Stimulated activated CD8-positive, alpha-beta memory T cell treated with anti-CD3 and anti-CD28 coated beads, Interleukin-7, amount 100 ng/mL, for 1 hour (primary cell): ENCODE data around the gene PHYHIPL.

Source experiments
- DNase-seq, 2 donors: peaks; one replicate each; pipeline ENCODE4 v3.0.0-alpha.2; 2020; ENCODE audit warnings: low read depth in 2 of 2

Gene PHYHIPL

GRCh38 chr10:59255463-59255862 is 79.0 kb downstream of the PHYHIPL start:
- no peak for DNase-seq

DNA sequence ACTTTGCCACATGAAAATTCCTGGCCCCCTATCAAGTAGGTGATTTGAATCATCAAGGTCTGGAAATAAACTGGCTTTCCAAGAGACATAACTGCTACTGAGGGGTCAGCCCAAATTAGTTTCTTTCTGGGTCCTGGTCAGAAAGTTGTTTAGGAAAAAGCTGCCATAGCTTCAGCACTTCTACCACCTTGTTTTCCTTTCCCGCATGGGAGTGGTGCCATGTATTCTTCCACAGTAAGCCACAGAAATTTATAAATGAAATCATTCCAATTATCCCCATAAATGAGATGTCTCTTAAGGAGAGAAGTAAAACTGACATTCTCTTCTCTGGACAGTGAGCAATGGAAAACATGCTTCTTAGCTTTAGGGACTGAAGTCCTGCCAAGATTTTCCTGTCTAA is 80.8 kb downstream of the PHYHIPL start:
- no peak for DNase-seq

- no peak for DNase-seq
Measured at GRCh38 chr10:59258890-59259289, 82.4 kb downstream of the PHYHIPL start.

- no peak for DNase-seq
Measured at GRCh38 chr10:59265141-59265540, 88.7 kb downstream of the PHYHIPL start.

DNA sequence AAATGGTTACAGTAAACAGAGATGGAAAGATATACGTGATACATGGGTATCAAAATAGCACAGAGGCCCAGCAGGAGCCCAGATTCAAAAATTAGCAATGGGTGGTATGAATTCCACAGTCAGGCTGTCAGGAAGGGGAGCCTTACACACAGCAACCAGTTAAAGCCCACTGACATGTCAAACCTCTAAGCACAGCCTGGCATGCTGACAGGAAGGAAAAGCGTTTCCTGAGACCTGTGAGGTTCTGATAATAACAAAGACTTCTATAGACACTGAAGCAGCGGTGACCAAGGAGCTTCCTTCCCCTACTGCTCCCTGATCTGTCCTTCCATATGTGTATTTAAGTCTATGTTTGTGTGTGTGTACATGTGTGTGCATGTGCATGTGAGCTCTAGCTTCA is 89.9 kb downstream of the PHYHIPL start:
- no peak for DNase-seq

- no peak for DNase-seq
Measured at GRCh38 chr10:59268460-59268859, 92.0 kb downstream of the PHYHIPL start.

DNA sequence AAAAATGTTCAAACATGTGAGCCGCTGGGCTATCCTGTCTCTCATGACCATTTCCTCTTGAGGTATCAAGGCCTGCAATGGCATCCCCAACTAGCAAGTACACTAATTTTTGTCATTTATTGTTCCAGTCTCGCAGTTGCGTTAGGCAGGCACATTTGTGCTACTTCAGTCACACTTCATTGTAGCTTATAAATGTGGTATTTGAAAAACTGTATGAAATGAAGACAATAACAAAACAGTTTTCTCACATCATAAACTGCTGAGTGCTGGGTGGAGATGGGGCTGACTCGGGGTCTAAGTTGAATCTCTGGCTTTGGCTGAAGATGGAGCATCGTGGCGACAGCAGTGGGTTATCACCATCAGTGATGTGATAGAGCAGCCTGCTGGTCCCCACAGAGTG is 93.2 kb downstream of the PHYHIPL start:
- DNase-seq, result no peak

GRCh38 chr10:59270492-59270891 is 94.0 kb downstream of the PHYHIPL start:
- no peak for DNase-seq

- no peak for DNase-seq
Measured at GRCh38 chr10:59271160-59271559, 94.7 kb downstream of the PHYHIPL start.

DNA sequence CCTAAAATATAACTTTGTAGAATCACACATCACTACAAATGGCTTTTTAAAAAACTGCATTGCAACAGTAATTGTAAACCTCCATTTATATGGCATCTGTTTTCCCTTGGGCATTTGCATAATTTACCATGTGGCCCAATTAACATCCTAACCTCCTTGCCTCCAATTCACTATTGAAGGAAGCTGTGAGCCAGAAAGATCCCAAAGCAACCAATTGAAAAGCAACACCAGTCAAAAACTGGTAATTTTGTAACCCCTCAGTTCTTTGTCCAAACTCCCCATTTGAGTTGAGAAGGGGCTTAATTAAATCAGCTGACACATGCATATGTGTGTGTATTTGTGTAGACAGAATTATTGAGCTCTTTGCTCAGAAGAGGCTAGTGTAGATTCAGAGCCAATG is 95.6 kb downstream of the PHYHIPL start:
- no peak for DNase-seq

- no peak for DNase-seq
Measured at GRCh38 chr10:59273445-59273844, 97.0 kb downstream of the PHYHIPL start.

DNA sequence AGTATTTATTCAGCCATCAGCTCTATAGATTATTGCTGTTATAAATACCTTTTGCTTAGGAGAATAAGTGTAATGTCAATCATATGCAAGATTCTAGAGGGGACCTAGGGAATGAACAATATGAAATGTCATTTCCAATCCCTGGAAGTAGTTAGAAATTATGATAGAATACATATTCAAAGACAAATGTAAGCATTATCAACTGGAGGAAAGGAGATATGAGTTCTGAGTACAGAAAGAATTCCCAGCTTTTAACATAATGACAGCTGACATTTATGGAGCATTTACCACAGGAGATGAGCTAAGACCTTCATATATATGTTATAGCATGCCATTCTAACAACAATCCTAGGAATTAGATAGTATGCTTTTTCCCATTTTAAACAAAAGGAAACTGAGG is 99.7 kb downstream of the PHYHIPL start:
- no peak for DNase-seq

GRCh38 chr10:59276919-59277318 is 100.5 kb downstream of the PHYHIPL start:
- no peak for DNase-seq

GRCh38 chr10:59279476-59279875 is 103.0 kb downstream of the PHYHIPL start:
- DNase-seq, result no peak

DNA sequence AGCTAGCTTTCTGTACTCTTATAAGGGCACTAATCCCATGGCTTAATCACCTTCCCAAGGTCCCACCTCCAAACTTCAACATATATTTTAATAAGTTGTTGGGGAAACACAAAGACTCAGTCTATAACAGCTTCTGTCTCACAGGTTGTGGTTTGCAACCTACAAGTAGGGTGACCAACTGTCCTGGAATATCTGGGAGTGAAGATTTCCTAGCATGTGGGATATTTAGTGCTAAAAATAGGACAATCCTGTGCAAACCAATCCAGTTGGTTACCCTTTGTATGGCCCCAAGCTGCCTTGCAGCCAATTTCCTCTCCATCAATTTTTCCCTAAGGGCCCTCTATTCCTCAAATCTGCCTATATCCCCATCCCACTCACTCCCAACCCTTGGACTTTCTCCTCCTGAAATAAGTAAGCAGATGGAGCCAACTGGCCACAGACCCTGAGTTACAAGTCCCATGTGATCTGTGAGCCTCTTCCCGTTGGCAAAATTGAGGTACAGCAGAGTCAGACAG is 103.6 kb downstream of the PHYHIPL start:
- DNase-seq, result no peak

DNA sequence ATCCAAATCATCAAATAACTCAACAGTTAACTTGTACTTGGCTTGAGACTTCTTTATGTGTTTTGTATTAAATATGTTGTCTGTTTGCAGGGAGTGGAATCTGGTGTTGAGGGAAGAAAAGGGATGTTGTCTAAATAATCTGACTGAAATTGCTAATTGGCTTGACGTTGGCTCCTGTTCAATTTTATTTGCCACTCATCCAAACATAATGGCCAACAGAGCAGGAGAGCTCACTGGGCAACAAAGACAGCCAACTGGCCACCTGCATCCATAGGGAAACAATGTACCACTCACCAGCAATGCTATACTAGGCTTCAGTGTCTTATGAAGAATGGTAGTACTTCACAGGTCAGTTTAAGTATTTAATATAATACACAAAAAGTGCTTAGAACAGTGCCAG is 105.4 kb downstream of the PHYHIPL start:
- DNase-seq, result no peak

DNA sequence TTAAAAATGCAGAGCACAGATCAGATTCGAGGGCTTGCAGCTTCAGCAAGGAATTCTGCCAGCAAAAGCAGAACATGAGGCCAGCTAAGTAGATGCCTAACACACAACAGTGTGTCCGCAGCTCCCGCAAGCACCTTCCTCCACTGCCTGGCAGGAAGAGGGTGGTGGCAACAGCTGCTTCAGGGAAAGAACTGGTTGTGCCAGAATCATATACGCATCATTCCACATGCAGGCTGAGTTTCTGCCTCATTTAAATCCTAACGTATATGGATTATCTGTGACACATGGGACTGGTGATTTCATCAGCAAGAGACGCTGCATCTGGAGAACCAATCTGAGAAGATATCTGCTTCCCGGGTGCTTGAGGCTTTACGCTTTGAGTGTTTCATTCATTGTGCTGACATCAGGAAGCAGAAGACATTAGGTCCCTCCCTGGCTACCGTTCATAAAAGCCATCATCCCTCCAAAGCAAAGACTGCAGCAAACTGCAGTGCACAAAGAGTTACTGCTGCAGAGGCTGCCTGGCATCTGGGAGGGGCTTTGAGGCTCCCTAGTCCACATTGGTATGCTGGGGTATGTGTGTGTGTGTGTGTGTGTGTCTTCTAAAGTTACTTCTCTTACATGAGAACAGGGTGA is 107.1 kb downstream of the PHYHIPL start:
- DNase-seq, result no peak

GRCh38 chr10:59284118-59284975 is 107.9 kb downstream of the PHYHIPL start:
- no peak for DNase-seq

DNA sequence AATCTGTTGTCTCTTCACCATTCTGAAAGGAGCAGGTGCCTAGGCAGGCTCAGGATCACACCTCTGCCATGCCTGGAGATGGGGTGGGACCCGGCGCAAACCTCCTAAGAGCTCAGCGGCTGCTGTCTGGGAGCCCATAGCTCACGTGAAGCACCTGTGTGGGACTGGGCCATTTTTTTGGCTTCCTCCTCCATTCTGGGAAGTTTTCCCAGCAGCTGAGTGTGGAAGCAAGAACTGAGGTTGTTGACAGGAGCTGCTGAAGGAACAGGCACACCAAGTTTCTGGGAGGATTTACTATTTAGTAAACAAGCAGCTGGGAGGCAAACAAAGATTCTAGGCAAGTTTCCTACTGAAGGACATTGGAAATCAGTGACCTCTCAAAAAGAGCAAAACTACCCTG is 108.6 kb downstream of the PHYHIPL start:
- no peak for DNase-seq

GRCh38 chr10:59285848-59286247 is 109.4 kb downstream of the PHYHIPL start:
- no peak for DNase-seq

- no peak for DNase-seq
Measured at GRCh38 chr10:59287587-59288255, 111.3 kb downstream of the PHYHIPL start.

DNA sequence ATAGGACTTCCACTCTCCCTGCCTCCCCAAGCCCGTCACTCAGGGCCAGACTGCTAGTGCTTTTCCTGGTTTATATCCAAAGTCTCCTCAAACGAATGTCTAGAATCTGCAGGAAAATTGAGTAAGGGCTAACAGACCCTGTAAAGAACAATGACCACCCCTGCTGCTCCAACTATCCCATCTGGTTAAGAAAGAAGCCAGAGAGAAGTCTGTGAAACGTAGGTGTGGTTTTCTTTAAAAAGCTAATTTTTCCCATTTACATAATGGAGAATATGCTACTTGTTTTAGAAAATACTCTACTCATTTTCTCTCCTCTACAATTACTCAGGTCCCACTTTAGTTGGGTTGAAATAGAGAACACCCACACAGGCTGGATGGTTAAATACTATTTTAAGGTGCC is 113.4 kb downstream of the PHYHIPL start:
- no peak for DNase-seq

DNA sequence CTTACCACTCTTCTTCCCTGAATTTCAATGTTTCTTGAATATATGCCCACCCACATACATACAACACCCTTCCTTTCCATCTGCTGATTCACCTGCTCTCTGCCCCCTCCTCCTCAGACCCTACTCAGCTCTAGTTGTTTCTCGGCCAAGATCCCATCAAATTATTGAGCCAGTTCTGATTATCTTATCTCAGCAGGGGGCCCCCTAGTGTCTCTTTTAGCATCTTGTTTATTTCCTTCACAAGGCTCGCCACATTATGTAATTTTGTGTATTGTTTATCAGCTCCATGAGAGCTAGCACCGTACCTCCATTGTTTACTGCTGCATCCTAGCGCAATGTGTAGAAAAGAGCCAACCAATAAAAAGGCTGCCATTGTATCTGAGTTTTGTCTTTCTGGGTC is 114.0 kb downstream of the PHYHIPL start:
- no peak for DNase-seq
